ENCODE results near the gene ADCY10.

The ADCY10 gene

DNA sequence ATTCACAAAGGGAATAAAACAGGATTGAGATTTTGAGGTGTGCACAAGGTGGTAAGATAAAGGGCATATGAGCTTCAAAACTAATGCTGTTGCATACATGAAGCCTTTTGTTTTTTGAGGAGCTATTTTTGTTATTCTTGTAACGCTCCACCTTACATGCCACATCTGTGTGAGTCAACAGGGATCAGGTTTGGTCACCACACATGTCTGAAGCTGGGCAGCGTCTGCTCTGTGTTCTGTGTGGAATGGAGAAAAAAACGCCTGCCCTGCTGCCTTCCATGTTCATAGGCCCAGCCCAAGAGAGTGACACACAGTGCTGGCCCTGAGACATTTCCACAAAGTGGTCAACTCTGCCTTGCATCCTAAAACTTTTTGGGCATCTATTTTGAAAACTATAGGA lies 124.4 kb downstream of the ADCY10 start:
- no peaks in the 10 kb centered on the region for H3K27me3 ChIP-seq (ENCODE audit: insufficient read depth, low read depth)
- no peak overlapping the region for H3K27ac ChIP-seq
- H3K79me2 ChIP-seq (ENCODE audit: insufficient read depth, low read depth): no peaks in the 10 kb centered on the region
- H3K9ac ChIP-seq: no peak overlapping the region
- H4K20me1 ChIP-seq (ENCODE audit: insufficient read depth): no peaks in the 10 kb centered on the region
- no peak overlapping the region for H2AFZ ChIP-seq (ENCODE audit: low read depth)
- TF ChIP-seq CTCF (conservative IDR thresholded peaks at IDR 0.05; ENCODE audit: low read depth, low read length): no peak
- no peak overlapping the region for H3K4me2 ChIP-seq
- no peak overlapping the region for H3K4me3 ChIP-seq (IDR thresholded peaks at IDR 0.05; ENCODE audit: insufficient read depth, low read depth, low read length)
- no peaks in the 10 kb centered on the region for H3K4me1 ChIP-seq (ENCODE audit: low read depth, poor library complexity, severe bottlenecking)
- H3K36me3 ChIP-seq (ENCODE audit: insufficient read depth): no peaks in the 10 kb centered on the region; the same call in 1 of the 2 replicates

DNA sequence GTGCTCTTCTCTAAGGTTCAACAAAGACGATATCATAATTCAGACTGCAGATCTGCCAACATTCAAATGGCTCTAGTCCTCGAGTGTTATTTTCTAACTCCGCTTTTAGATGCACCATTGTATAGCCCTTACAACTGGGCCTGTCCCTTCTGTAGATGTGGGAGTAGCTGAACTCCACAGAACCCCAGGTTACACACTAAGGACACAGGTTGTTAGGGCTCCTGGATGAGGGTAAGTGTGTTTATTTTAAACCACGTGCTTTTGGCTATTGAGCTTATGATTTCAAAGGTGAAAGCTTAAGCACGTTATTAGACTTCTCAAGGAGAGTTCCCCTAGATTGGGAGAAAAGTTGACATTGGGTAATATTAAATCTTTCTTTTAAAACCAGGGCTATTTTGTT lies 127.4 kb downstream of the ADCY10 start:
- H2AFZ ChIP-seq (ENCODE audit: low read depth): no peak overlapping the region
- no peaks in the 10 kb centered on the region for H3K4me1 ChIP-seq (ENCODE audit: low read depth, poor library complexity, severe bottlenecking)
- H4K20me1 ChIP-seq (ENCODE audit: insufficient read depth): no peaks in the 10 kb centered on the region
- H3K9ac ChIP-seq: no peak overlapping the region
- no peak overlapping the region for H3K4me3 ChIP-seq (IDR thresholded peaks at IDR 0.05; ENCODE audit: insufficient read depth, low read depth, low read length)
- no peaks in the 10 kb centered on the region for H3K79me2 ChIP-seq (ENCODE audit: insufficient read depth, low read depth)
- H3K36me3 ChIP-seq (ENCODE audit: insufficient read depth): no peaks in the 10 kb centered on the region; the same call in 1 of the 2 replicates
- H3K4me2 ChIP-seq: no peak overlapping the region
- TF ChIP-seq CTCF (conservative IDR thresholded peaks at IDR 0.05; ENCODE audit: low read depth, low read length): no peak
- H3K27me3 ChIP-seq (ENCODE audit: insufficient read depth, low read depth): no peaks in the 10 kb centered on the region
- H3K27ac ChIP-seq: no peak overlapping the region

GRCh38 chr1:167784876-167785550 lies 128.9 kb downstream of the ADCY10 start:
- TF ChIP-seq CTCF (conservative IDR thresholded peaks at IDR 0.05; ENCODE audit: low read depth, low read length): no peak
- Histone ChIP-seq H3K36me3 (ENCODE audit: insufficient read depth) (no peaks in the 10 kb centered on the region; the same call in 1 of the 2 replicates), H3K4me2 (no peak overlapping the region), H3K9ac (no peak overlapping the region), H2AFZ (ENCODE audit: low read depth) (no peak overlapping the region), H4K20me1 (ENCODE audit: insufficient read depth) (no peaks in the 10 kb centered on the region), H3K4me1 (ENCODE audit: low read depth, poor library complexity, severe bottlenecking) (no peaks in the 10 kb centered on the region), H3K27ac (no peak overlapping the region), H3K4me3 (IDR thresholded peaks at IDR 0.05; ENCODE audit: insufficient read depth, low read depth, low read length) (no peak overlapping the region), H3K27me3 (ENCODE audit: insufficient read depth, low read depth) (no peaks in the 10 kb centered on the region), H3K79me2 (ENCODE audit: insufficient read depth, low read depth) (no peaks in the 10 kb centered on the region)

- Histone ChIP-seq H3K27ac (no peak overlapping the region), H3K9ac (no peak overlapping the region), H2AFZ (ENCODE audit: low read depth) (no peak overlapping the region), H3K36me3 (ENCODE audit: insufficient read depth) (no peaks in the 10 kb centered on the region; the same call in 1 of the 2 replicates), H3K27me3 (ENCODE audit: insufficient read depth, low read depth) (no peaks in the 10 kb centered on the region), H3K4me2 (no peak overlapping the region), H3K4me3 (IDR thresholded peaks at IDR 0.05; ENCODE audit: insufficient read depth, low read depth, low read length) (no peak overlapping the region), H4K20me1 (ENCODE audit: insufficient read depth) (no peaks in the 10 kb centered on the region), H3K79me2 (ENCODE audit: insufficient read depth, low read depth) (no peaks in the 10 kb centered on the region), H3K4me1 (ENCODE audit: low read depth, poor library complexity, severe bottlenecking) (no peaks in the 10 kb centered on the region)
- TF ChIP-seq CTCF (conservative IDR thresholded peaks at IDR 0.05; ENCODE audit: low read depth, low read length): no peak
Measured at GRCh38 chr1:167782946-167783345, 131.0 kb downstream of the ADCY10 start.
